ENCODE data around the gene DNAJC1. TPM values are rescaled to one million over a fixed set of nuclear protein-coding genes. Genes with fewer than 3 reads are reported as not detected.
A peak's percentile ranks its signal among the peaks of the same experiment; 100 is the strongest.

Gene DNAJC1
- total and polyA plus RNA-seq, 2 of the 4 experiments (the other 2 are of a cell fraction): 12.7 to 13.3 TPM

DNA sequence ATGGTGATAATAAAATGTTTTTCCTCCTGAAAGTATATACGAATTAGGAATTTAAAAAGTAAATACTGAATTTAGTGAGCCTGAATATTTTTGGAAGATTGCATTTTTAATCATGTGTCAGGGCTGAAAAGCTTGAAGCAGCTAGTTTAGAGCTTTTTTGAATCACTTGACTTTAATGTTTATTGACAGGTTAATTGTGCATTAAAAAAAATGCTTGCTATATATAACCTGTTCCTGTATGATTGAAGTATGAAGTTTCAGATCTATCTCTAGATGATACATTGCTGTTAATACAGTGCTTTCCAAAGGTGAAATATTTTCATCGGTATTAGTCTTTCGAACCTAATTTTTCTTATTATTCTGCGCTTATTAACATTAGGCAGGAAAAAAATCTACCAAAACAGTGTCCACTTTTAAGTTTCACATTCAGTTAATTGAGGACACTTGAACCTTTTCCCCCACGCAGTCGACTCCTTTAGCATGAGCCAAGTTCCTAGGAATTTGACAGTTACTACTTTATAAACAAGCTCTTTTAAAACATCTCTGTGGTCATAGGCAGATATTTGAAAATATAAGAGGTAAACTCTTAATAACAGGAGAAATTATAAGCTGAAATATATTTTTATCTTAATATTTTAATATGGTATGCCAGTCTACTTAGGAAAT lies 282.4 kb downstream of the DNAJC1 start:
- Histone ChIP-seq H2BK120ac (ENCODE audit: low read depth, low read length) (no peak overlapping the region), H3K23ac (ENCODE audit: low read depth, low read length) (no peak overlapping the region), H4K91ac (ENCODE audit: insufficient read depth, low read depth, low read length) (no peak overlapping the region), H2BK15ac (ENCODE audit: low read depth, low read length) (no peak overlapping the region), H3K18ac (ENCODE audit: low read depth, low read length) (no peak overlapping the region), H3K14ac (replicated peaks; ENCODE audit: low read depth, low read length) (no peak overlapping the region), H2AK5ac (ENCODE audit: low read depth, low read length) (no peak overlapping the region), H3K4me1 (ENCODE audit: control insufficient read depth, insufficient read depth, low read length) (peaks cover 4% of the 10 kb centered on the region; the same call in 1 of the 2 replicates), H2AFZ (replicated peaks; ENCODE audit: low read length, poor library complexity) (no peak overlapping the region), H3K9me3 (ENCODE audit: control insufficient read depth, insufficient read depth, low read length) (no peaks in the 10 kb centered on the region), H3K9ac (ENCODE audit: low read depth, low read length) (no peak overlapping the region), H3K79me1 (ENCODE audit: low read depth in 1 of 2, low read length in 2 of 2) (peaks cover 8 to 27% of the 10 kb centered on the region in 2 experiments; a peak in 3 of 4 replicates), H3K27ac (ENCODE audit: insufficient read depth, low read length) (no peak overlapping the region), H4K20me1 (ENCODE audit: insufficient read depth, low read length) (peaks cover 10% of the 10 kb centered on the region; the same call in 1 of the 2 replicates), H3K9me1 (ENCODE audit: insufficient read depth, low read length) (peaks cover 7% of the 10 kb centered on the region), H4K8ac (ENCODE audit: low read depth in 2 of 2, low read length in 2 of 2) (no peak overlapping the region), H3K4me2 (ENCODE audit: low read depth, low read length) (peak overlapping the region; percentile 68; the same call in 1 of the 2 replicates), H3K27me3 (ENCODE audit: control insufficient read depth, insufficient read depth, low read length) (no peaks in the 10 kb centered on the region), H3K56ac (ENCODE audit: extremely low read depth, insufficient read depth, low read length) (no peak overlapping the region), H2AK9ac (replicated peaks; ENCODE audit: low read depth, low read length, poor library complexity) (no peak overlapping the region), H3K4me3 (ENCODE audit: insufficient read depth, low read depth, low read length) (no peak overlapping the region), H3K4ac (ENCODE audit: low read depth, low read length) (no peak overlapping the region), H2BK20ac (ENCODE audit: low read depth, low read length) (no peak overlapping the region), H2BK5ac (ENCODE audit: low read depth, low read length, poor library complexity, severe bottlenecking) (peak overlapping the region; percentile 56), H3K36me3 (ENCODE audit: control insufficient read depth, insufficient read depth, low read length) (no peaks in the 10 kb centered on the region; the same call in 1 of the 2 replicates), H4K5ac (ENCODE audit: low read depth, low read length) (no peak overlapping the region)
- ATAC-seq (ENCODE audit: low read depth) (peak; percentile 47), DNase-seq (peak; percentile 68)
- ChIA-PET CTCF (no interaction called here), POLR2A (ENCODE audit: unreplicated experiment) (no interaction called here)
- no CpG with 5 or more reads among the region's 6 CpGs for WGBS, 2 experiments (ENCODE audit: extremely low coverage in 2 of 2, insufficient read length in 1 of 2)
- BruUV-seq (replicated peaks): no TSS peak
- intact Hi-C loops (cut with micrococcal nuclease): loop anchor here (5.0 kb wide), 1 partner anchor 89 kb away; no protein-coding TSS in a partner anchor
- dilution Hi-C loops (cut with HindIII; ENCODE audit: low sequenced_read_pairs, unreplicated experiment): no loop called here
- no peak for TF ChIP-seq CHD1 (IDR thresholded peaks at IDR 0.05; ENCODE audit: low read depth, low read length)
- TF ChIP-seq SMC3 (IDR thresholded peaks at IDR 0.05; ENCODE audit: low read depth, low read length): no peak
- TF ChIP-seq, protein P1, sequence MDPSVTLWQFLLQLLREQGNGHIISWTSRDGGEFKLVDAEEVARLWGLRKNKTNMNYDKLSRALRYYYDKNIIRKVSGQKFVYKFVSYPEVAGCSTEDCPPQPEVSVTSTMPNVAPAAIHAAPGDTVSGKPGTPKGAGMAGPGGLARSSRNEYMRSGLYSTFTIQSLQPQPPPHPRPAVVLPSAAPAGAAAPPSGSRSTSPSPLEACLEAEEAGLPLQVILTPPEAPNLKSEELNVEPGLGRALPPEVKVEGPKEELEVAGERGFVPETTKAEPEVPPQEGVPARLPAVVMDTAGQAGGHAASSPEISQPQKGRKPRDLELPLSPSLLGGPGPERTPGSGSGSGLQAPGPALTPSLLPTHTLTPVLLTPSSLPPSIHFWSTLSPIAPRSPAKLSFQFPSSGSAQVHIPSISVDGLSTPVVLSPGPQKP (IDR thresholded peaks at IDR 0.05; ENCODE audit: borderline replicate concordance, low read depth, low read length): no peak
- no peak for TF ChIP-seq BHLHE40 (IDR thresholded peaks at IDR 0.05; ENCODE audit: low read depth, low read length)
- TF ChIP-seq POLR2A (IDR thresholded peaks at IDR 0.05; ENCODE audit: low read depth, low read length): no peak
- no peak for TF ChIP-seq RCOR1 (IDR thresholded peaks at IDR 0.05; ENCODE audit: insufficient replicate concordance, low read length)
- TF ChIP-seq CEBPB (IDR thresholded peaks at IDR 0.05; ENCODE audit: low read depth, low read length): no peak
- no peak for TF ChIP-seq RFX5 (IDR thresholded peaks at IDR 0.05; ENCODE audit: low read depth, low read length)
- TF ChIP-seq NFE2L2 (IDR thresholded peaks at IDR 0.05; ENCODE audit: low read depth, low read length): no peak
- TF ChIP-seq, protein P2, sequence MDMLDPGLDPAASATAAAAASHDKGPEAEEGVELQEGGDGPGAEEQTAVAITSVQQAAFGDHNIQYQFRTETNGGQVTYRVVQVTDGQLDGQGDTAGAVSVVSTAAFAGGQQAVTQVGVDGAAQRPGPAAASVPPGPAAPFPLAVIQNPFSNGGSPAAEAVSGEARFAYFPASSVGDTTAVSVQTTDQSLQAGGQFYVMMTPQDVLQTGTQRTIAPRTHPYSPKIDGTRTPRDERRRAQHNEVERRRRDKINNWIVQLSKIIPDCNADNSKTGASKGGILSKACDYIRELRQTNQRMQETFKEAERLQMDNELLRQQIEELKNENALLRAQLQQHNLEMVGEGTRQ (IDR thresholded peaks at IDR 0.05; ENCODE audit: low read depth, low read length): no peak
- TF ChIP-seq MAZ (IDR thresholded peaks at IDR 0.05; ENCODE audit: borderline replicate concordance, low read depth, low read length): no peak
- no peak for TF ChIP-seq FOS (IDR thresholded peaks at IDR 0.05; ENCODE audit: low read depth, low read length)
- TF ChIP-seq, protein P3, sequence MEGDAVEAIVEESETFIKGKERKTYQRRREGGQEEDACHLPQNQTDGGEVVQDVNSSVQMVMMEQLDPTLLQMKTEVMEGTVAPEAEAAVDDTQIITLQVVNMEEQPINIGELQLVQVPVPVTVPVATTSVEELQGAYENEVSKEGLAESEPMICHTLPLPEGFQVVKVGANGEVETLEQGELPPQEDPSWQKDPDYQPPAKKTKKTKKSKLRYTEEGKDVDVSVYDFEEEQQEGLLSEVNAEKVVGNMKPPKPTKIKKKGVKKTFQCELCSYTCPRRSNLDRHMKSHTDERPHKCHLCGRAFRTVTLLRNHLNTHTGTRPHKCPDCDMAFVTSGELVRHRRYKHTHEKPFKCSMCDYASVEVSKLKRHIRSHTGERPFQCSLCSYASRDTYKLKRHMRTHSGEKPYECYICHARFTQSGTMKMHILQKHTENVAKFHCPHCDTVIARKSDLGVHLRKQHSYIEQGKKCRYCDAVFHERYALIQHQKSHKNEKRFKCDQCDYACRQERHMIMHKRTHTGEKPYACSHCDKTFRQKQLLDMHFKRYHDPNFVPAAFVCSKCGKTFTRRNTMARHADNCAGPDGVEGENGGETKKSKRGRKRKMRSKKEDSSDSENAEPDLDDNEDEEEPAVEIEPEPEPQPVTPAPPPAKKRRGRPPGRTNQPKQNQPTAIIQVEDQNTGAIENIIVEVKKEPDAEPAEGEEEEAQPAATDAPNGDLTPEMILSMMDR (conservative IDR thresholded peaks at IDR 0.05; ENCODE audit: low read depth, low read length): no peak
- no peak for TF ChIP-seq RAD21 (IDR thresholded peaks at IDR 0.05; ENCODE audit: low read length)
- no peak for TF ChIP-seq MXI1 (IDR thresholded peaks at IDR 0.05; ENCODE audit: borderline replicate concordance, low read depth, low read length)
- TF ChIP-seq MAFK (IDR thresholded peaks at IDR 0.05; ENCODE audit: low read depth, low read length): no peak
- in situ Hi-C loops (cut with MboI; ENCODE audit: low sequenced_read_pairs): no loop called here

Measured in IMR-90 (cell line).